ENCODE measurements around the gene TEX19.

TEX19 gene

DNA sequence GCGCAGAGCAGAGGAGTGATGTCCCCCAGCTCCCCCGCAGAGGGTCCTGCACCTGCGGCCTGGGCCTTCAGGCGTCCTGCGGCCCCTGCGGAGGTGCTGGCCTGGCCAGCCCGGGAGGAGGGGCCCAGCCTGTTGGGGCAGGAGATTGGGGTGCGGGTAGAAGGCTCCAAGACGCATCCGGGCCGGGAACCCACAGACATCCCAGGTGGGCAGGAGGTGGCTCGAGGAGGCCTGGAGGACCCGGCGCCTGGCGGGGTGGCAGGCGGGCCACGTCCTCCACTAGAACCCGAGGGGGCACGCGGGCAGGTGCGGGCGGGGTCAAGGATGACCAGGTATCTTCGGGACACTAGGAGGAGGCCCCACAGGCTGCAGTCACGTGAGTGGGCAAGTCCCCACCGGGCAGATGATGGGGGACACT is 24.8 kb upstream of the TEX19 start:
- in situ Hi-C loops (cut with HindIII; ENCODE audit: low sequenced_read_pairs): no loop called here

DNA sequence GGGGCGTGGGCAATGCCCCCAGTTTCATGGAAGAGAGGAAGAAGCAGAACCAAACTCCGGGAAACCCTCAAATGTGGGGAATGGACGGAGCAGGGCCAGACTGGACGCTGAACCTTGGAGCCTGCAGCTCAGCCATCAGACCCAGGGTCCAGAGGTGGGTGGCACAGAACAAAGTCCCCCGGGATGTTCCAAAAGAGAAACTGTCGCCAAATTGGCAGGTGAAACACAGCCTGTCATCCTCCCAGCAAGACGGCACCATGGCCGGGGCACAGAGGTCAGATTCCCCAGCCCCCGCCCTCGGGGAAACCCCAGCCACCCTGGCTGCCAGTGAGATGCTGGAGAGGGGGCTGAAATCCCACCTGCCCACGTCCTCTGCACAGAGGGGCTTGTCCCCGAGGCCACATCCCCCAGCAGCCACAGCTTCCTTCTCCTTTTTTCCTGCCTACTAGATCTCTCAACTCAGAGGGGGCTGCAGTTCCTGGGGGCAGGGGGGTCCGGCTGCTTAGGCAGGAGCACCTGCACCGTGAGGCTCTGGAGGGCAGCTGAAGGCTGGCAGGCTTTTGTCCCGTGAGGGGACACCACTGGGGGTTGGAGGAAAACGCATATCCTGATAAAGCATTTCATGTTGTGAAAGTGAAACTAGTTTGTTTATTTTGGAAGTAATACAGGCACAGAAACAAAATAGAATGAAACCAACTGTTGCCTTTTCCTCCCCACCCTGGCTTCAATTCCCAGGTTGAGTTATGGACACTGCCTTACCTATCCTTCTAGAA is 24.2 kb upstream of the TEX19 start:
- in situ Hi-C loops (cut with HindIII; ENCODE audit: low sequenced_read_pairs): no loop called here

GRCh38 chr17:82338858-82339633 is 20.0 kb upstream of the TEX19 start:
- in situ Hi-C loops (cut with HindIII; ENCODE audit: low sequenced_read_pairs): no loop called here

DNA sequence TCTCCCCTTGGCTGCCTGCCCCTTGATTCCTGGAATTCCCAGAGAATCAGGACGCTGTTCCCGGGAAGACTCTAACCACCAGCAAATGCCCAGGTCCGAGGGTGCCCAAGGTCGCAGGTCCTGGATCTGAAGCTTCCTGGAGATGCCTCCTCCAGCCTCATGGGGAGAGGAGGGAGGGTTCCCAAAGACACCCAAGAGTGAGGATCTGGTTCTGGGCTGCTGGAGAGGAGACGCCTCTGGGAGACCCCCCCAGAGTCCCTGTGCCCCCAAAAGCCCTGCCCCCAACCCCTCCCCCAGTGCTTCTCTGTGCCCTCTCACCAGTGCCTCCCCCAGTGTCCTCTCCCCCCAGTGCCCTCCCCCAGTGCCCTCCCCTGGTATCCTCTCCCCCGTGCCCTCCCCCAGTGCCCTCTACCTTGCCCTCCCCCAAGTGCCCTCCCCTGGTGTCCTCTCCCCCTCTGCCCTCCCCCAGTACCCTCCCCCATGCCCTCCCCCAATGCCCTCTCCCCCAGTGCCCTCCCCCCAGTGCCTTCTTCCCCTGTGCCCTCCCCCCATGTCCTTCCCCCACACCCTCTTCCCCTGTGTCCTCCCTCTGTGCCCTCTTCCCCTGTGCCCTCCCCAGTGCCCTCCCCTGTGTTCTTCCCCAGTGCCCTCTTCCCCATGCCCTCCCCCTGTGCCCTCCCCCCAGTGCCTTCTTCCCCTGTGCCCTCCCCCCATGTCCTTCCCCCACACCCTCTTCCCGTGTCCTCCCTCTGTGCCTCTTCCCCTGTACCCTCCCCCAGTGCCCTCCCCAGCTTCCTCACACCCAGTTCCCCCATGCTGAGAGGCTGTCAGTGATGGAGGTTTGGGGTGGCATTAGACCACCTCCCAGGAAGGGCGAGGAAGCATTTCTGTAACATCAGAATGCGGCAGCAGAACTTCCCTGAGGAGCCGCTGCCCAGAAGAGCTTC is 19.1 kb upstream of the TEX19 start:
- in situ Hi-C loops (cut with HindIII; ENCODE audit: low sequenced_read_pairs): loop anchor here (10.0 kb wide), 1 partner anchor 495 kb away; no protein-coding TSS in a partner anchor

DNA sequence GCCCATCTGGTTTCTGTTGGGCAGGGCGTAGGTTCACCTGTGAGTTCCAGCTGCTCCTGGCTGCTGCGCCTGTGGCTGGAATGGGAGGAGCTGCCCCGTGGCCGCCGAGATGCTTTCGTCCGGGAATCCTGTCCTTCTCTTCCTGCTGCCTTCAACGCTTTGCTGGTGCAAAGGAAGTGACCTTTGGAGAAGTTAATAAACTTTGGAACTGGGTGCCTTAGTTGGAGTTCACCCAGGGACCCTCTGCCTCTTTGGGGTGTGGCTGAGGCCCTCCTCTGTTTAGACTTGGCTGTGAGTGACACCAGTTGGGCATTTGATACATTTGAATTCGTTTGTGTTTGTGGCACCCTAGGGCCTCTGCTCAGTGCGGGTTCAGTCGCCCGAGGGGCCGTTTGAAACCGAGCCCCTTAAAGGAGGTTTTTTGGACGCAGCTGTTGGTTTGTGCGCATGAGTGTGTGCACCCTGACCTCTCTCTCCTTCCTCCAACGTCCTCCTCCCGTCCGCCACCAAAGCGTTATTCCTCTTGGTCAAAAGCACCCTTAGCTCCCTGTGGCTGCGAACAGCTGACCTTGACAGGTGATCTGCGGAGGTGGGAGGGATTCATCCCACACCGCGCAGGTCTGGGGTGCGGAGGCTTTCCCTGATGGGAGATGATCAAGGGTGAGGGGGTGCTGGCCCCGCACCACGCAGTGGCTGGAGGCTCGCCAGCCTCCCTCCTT is 16.5 kb upstream of the TEX19 start:
- in situ Hi-C loops (cut with HindIII; ENCODE audit: low sequenced_read_pairs): loop anchor here (10.0 kb wide), 1 partner anchor 492 kb away; no protein-coding TSS in a partner anchor

DNA sequence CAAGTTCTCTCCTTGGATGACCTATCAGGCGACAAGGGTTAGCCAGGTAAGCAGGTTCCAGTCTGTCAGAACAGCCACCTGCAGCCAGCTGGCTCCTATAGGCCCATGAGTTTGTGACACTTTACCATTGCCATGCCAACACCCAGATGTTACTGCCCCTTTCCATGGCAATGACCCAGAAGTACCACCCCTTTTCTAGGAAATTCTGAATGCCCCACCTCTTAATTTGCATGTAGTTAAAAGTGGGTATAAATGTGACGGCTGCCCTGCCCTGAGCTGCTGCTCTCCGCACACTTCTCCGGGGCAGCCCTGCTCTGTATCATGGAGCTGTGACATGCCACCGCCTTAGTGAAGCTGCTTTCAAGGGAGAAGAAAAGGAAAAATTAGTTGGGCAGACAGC is 15.5 kb upstream of the TEX19 start:
- in situ Hi-C loops (cut with HindIII; ENCODE audit: low sequenced_read_pairs): loop anchor here (10.0 kb wide), 1 partner anchor 491 kb away; no protein-coding TSS in a partner anchor

GRCh38 chr17:82344175-82344907 is 14.7 kb upstream of the TEX19 start:
- in situ Hi-C loops (cut with HindIII; ENCODE audit: low sequenced_read_pairs): loop anchor here (10.0 kb wide), 1 partner anchor 490 kb away; no protein-coding TSS in a partner anchor

- in situ Hi-C loops (cut with HindIII; ENCODE audit: low sequenced_read_pairs): loop anchor here (10.0 kb wide), 1 partner anchor 489 kb away; no protein-coding TSS in a partner anchor
Observed at GRCh38 chr17:82345151-82345976, 13.7 kb upstream of the TEX19 start.

DNA sequence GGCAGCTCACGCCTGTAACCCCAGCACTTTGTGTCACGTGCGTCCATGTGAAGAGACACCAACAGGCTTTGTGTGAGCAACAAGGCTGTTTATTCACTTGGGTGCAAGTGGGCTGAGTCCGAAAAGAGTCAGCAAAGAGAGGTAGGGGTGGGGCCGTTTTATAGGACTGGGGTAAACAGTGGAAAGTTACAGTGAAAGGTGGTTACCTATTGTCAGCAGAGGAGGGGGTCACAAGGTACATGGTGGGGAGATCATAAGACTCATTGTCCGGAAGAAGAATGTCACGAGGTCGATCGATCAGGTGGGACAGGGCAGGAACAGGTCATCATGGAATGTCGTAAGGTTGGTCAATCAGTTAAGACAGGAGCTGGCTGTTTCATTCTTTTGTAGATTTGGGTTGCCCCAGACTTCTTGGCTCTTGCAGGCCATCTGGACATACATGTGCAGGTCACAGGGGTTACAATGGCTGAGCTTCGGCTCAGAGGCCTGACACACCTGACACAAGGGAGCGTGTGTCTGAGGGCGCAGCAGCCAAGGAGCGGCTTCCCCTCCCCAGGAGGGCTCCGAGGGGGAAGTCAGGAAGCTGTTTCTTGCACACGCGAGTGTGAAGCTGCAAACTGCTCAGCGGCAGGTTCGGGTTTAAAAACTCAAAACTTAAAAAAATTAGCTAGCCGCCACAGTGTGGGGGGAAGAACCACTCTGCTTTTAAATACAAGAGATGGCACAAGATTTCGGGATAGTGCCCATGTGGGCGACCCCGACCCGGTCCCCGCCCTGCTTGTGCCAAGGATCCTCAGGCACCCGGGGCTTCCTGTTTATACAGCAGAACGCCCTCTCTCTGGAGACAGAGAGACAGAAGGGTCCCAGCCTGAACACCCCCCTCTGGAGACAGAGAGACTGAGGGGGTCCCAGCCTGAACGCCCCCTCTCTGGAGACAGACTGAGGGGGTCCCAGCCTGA is 12.4 kb upstream of the TEX19 start:
- in situ Hi-C loops (cut with HindIII; ENCODE audit: low sequenced_read_pairs): loop anchor here (10.0 kb wide), 1 partner anchor 488 kb away; no protein-coding TSS in a partner anchor

GRCh38 chr17:82347994-82348393 is 11.1 kb upstream of the TEX19 start:
- in situ Hi-C loops (cut with HindIII; ENCODE audit: low sequenced_read_pairs): loop anchor here (10.0 kb wide), 1 partner anchor 487 kb away; no protein-coding TSS in a partner anchor

GRCh38 chr17:82348434-82348833 is 10.6 kb upstream of the TEX19 start:
- in situ Hi-C loops (cut with HindIII; ENCODE audit: low sequenced_read_pairs): loop anchor here (10.0 kb wide), 1 partner anchor 486 kb away; no protein-coding TSS in a partner anchor

DNA sequence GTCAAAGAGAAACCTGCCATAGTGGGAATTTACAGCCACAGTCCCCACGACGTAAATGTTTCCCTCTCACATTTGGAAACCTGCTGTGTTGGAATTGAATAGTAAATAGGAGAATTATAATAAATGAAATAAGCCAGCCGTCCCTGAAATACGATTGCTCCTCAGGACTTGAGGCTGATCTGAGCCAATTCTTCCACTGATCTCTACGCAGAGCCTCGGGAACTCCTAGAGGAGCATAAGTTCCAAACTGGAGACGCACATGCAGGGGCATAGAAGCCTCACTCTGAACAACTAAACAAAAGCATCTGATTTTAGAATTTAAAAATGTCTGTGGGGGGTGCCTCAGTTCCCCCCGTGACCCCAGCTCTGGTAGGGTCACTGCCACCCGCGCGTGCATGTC is 10.2 kb upstream of the TEX19 start:
- in situ Hi-C loops (cut with HindIII; ENCODE audit: low sequenced_read_pairs): loop anchor here (10.0 kb wide), 1 partner anchor 486 kb away; no protein-coding TSS in a partner anchor

GRCh38 chr17:82349287-82349701 is 9.8 kb upstream of the TEX19 start:
- in situ Hi-C loops (cut with HindIII; ENCODE audit: low sequenced_read_pairs): loop anchor here (10.0 kb wide), 1 partner anchor 486 kb away; no protein-coding TSS in a partner anchor

GRCh38 chr17:82350182-82351030 is 8.6 kb upstream of the TEX19 start:
- in situ Hi-C loops (cut with HindIII; ENCODE audit: low sequenced_read_pairs): no loop called here

GRCh38 chr17:82351254-82351712 is 7.8 kb upstream of the TEX19 start:
- in situ Hi-C loops (cut with HindIII; ENCODE audit: low sequenced_read_pairs): no loop called here

Data from DLD1 (cell line).